Activated naive CD4-positive, alpha-beta T cell treated with anti-CD3 and anti-CD28 coated beads, Interleukin-2, amount 50 U/mL, for 72 hours (primary cell): ENCODE measurements around the gene SMURF2. TPM values are rescaled to one million over a fixed set of nuclear protein-coding genes. Genes with fewer than 3 reads are reported as not detected.

ENCODE experiments used
- ATAC-seq, 2 donors: fragments of 150-1000 bp; cut with Tn5 transposase; 2 replicates each; pipeline ENCODE4 v1.10.0; 2021; ENCODE audit warnings: mild to moderate bottlenecking in 2 of 2, moderate library complexity in 2 of 2
- DNase-seq, 2 donors: peaks; one replicate each; pipeline ENCODE4 v3.0.0; 2021 to 2022; ENCODE audit warnings: low spot score in 2 of 2
- H3K27ac Mint-ChIP-seq, 2 donors: one replicate each; pipeline ENCODE4 v1.8.0; 2022; ENCODE audit warnings: mild to moderate bottlenecking in 2 of 2, mixed read lengths in 2 of 2
- H3K36me3 Mint-ChIP-seq, 2 donors: one replicate each; pipeline ENCODE4 v1.8.0; 2022; ENCODE audit warnings: mixed read lengths in 2 of 2
- H3K9me3 Mint-ChIP-seq, 2 donors: one replicate each; pipeline ENCODE4 v1.8.0; 2022; ENCODE audit warnings: mixed read lengths in 2 of 2
- total RNA-seq, 2 donors: library from RNA; stranded (reverse); gene quantifications; one replicate each; pipeline ENCODE4 v1.2.3, GENCODE V29; 2022

The SMURF2 gene
- total RNA-seq, 2 donors from 2014 or later, result 14.9 to 16.0 TPM

GRCh38 chr17:64544742-64545141, 117.4 kb downstream of the SMURF2 start:
- no peak for ATAC-seq
- DNase-seq, result no peak
- H3K36me3 Mint-ChIP-seq, result no peaks in the 10 kb centered on the region
- H3K27ac Mint-ChIP-seq, result no peak overlapping the region
- no peaks in the 10 kb centered on the region for H3K9me3 Mint-ChIP-seq

- no peak for DNase-seq
- Mint-ChIP-seq H3K27ac (no peak overlapping the region), H3K9me3 (no peaks in the 10 kb centered on the region), H3K36me3 (peaks cover 0 to 5% of the 10 kb centered on the region in 2 donors)
- peak in 1 of 2 donors; percentile 24 for ATAC-seq
Observed at GRCh38 chr17:64540118-64540776, 121.9 kb downstream of the SMURF2 start.

- Mint-ChIP-seq H3K9me3 (no peaks in the 10 kb centered on the region), H3K27ac (peak overlapping the region; percentile 29 to 90), H3K36me3 (peaks cover 0 to 5% of the 10 kb centered on the region in 2 donors)
- DNase-seq, result no peak
- ATAC-seq, result peak in 1 of 2 donors; percentile 7
Observed at GRCh38 chr17:64538508-64539130, 123.5 kb downstream of the SMURF2 start.

GRCh38 chr17:64537488-64537887, 124.6 kb downstream of the SMURF2 start:
- no peak for DNase-seq
- Mint-ChIP-seq H3K36me3 (peaks cover 0 to 9% of the 10 kb centered on the region in 2 donors), H3K9me3 (no peaks in the 10 kb centered on the region), H3K27ac (peak overlapping the region in 1 of 2 donors; percentile 11)
- ATAC-seq, result no peak

- ATAC-seq (no peak), DNase-seq (no peak)
- H3K9me3 Mint-ChIP-seq, result no peaks in the 10 kb centered on the region
- peak overlapping the region in 1 of 2 donors; percentile 11 for H3K27ac Mint-ChIP-seq
- peaks cover 0 to 9% of the 10 kb centered on the region in 2 donors for H3K36me3 Mint-ChIP-seq
Observed at GRCh38 chr17:64536913-64537312, 125.2 kb downstream of the SMURF2 start.

- no peaks in the 10 kb centered on the region for H3K9me3 Mint-ChIP-seq
- ATAC-seq, result no peak
- H3K36me3 Mint-ChIP-seq, result peaks cover 7 to 9% of the 10 kb centered on the region in 2 donors
- H3K27ac Mint-ChIP-seq, result peak overlapping the region in 1 of 2 donors; percentile 25
- no peak for DNase-seq
Observed at GRCh38 chr17:64535357-64535756, 126.8 kb downstream of the SMURF2 start.

GRCh38 chr17:64534187-64534586, 127.9 kb downstream of the SMURF2 start:
- no peaks in the 10 kb centered on the region for H3K9me3 Mint-ChIP-seq
- H3K36me3 Mint-ChIP-seq, result peaks cover 9 to 13% of the 10 kb centered on the region in 2 donors
- DNase-seq (peak in 1 of 2 donors; percentile 5), ATAC-seq (peak; percentile 22)
- H3K27ac Mint-ChIP-seq, result peak overlapping the region; percentile 50 to 63

GRCh38 chr17:64533784-64534183, 128.3 kb downstream of the SMURF2 start:
- Mint-ChIP-seq H3K27ac (peak overlapping the region in 1 of 2 donors; percentile 50), H3K36me3 (peaks cover 9 to 17% of the 10 kb centered on the region in 2 donors), H3K9me3 (no peaks in the 10 kb centered on the region)
- DNase-seq (no peak), ATAC-seq (no peak)

- Mint-ChIP-seq H3K27ac (peak overlapping the region; percentile 50 to 70), H3K36me3 (peaks cover 8 to 19% of the 10 kb centered on the region in 2 donors)
Observed at GRCh38 chr17:64532409-64532808, 129.7 kb downstream of the SMURF2 start.

GRCh38 chr17:64531955-64532371, 130.1 kb downstream of the SMURF2 start:
- DNase-seq, result no peak
- no peaks in the 10 kb centered on the region for H3K9me3 Mint-ChIP-seq
- H3K36me3 Mint-ChIP-seq, result peaks cover 4 to 19% of the 10 kb centered on the region in 2 donors
- no peak for ATAC-seq
- peak overlapping the region in 1 of 2 donors; percentile 70 for H3K27ac Mint-ChIP-seq

More at GRCh38 chr17:64532409-64532808, 129.7 kb downstream of the SMURF2 start:
- no peaks in the 10 kb centered on the region for H3K9me3 Mint-ChIP-seq
- ATAC-seq (no peak), DNase-seq (no peak)

- Mint-ChIP-seq H3K9me3 (no peaks in the 10 kb centered on the region), H3K36me3 (peaks cover 11 to 19% of the 10 kb centered on the region in 2 donors), H3K27ac (peak overlapping the region in 1 of 2 donors; percentile 73)
- ATAC-seq, result no peak
- DNase-seq, result no peak
Observed at GRCh38 chr17:64529221-64529620, 132.9 kb downstream of the SMURF2 start.

GRCh38 chr17:64527914-64528313, 134.2 kb downstream of the SMURF2 start:
- no peak for ATAC-seq
- no peak for DNase-seq
- peaks cover 10 to 19% of the 10 kb centered on the region in 2 donors for H3K36me3 Mint-ChIP-seq
- no peaks in the 10 kb centered on the region for H3K9me3 Mint-ChIP-seq
- H3K27ac Mint-ChIP-seq, result no peak overlapping the region

- no peak for DNase-seq
- Mint-ChIP-seq H3K36me3 (peaks cover 0 to 6% of the 10 kb centered on the region in 2 donors), H3K27ac (no peak overlapping the region)
Observed at GRCh38 chr17:64520359-64520758, 141.7 kb downstream of the SMURF2 start.

GRCh38 chr17:64519601-64520000, 142.5 kb downstream of the SMURF2 start:
- Mint-ChIP-seq H3K9me3 (no peaks in the 10 kb centered on the region), H3K36me3 (peaks cover 0 to 6% of the 10 kb centered on the region in 2 donors), H3K27ac (no peak overlapping the region)
- ATAC-seq (no peak), DNase-seq (no peak)

More at GRCh38 chr17:64520359-64520758, 141.7 kb downstream of the SMURF2 start:
- no peak for ATAC-seq
- no peaks in the 10 kb centered on the region for H3K9me3 Mint-ChIP-seq

GRCh38 chr17:64515829-64516228, 146.3 kb downstream of the SMURF2 start:
- no peak for DNase-seq
- no peak for ATAC-seq
- peaks cover 2 to 19% of the 10 kb centered on the region in 2 donors for H3K36me3 Mint-ChIP-seq
- no peaks in the 10 kb centered on the region for H3K9me3 Mint-ChIP-seq
- H3K27ac Mint-ChIP-seq, result no peak overlapping the region

- Mint-ChIP-seq H3K27ac (peak overlapping the region in 1 of 2 donors; percentile 0), H3K36me3 (peaks cover 6 to 19% of the 10 kb centered on the region in 2 donors), H3K9me3 (no peaks in the 10 kb centered on the region)
- no peak for ATAC-seq
- DNase-seq, result no peak
Observed at GRCh38 chr17:64515419-64515818, 146.7 kb downstream of the SMURF2 start.

- DNase-seq (no peak), ATAC-seq (no peak)
Observed at GRCh38 chr17:64509179-64509578, 152.9 kb downstream of the SMURF2 start.

More at GRCh38 chr17:64509179-64509578, 152.9 kb downstream of the SMURF2 start:
- no peaks in the 10 kb centered on the region for H3K9me3 Mint-ChIP-seq
- no peak overlapping the region for H3K27ac Mint-ChIP-seq
- H3K36me3 Mint-ChIP-seq, result peaks cover 39 to 41% of the 10 kb centered on the region in 2 donors
